ENCODE measurements around the gene RHOJ.
A peak's percentile ranks its signal among the peaks of the same experiment; 100 is the strongest.
"Not testable (repeated sequence)": the region's sequence is repeated elsewhere in the genome, so short reads cannot be mapped to it uniquely, and the experiment has no call there.

RHOJ gene

GRCh38 chr14:63204407-63205043, at the start of gene RHOJ:
RHOJ (plus strand) TSS chr14:63204443; CDS start chr14:63204870, 427 bp downstream.
- H3K27ac ChIP-seq: peak within 1 kb of the TSS; percentile 74
- TF ChIP-seq CTCF (conservative IDR thresholded peaks at IDR 0.05): no peak

- no peak for TF ChIP-seq CTCF (conservative IDR thresholded peaks at IDR 0.05)
- H3K27ac ChIP-seq: no peak overlapping the region
These were observed 48.6 kb upstream of the RHOJ start for GRCh38 chr14:63155511-63156185.

GRCh38 chr14:63157195-63157594, 47.0 kb upstream of the RHOJ start:
- no peak for TF ChIP-seq CTCF (conservative IDR thresholded peaks at IDR 0.05)

GRCh38 chr14:63163306-63163705, 40.9 kb upstream of the RHOJ start:
- no peak overlapping the region for H3K27ac ChIP-seq
- no peak for TF ChIP-seq CTCF (conservative IDR thresholded peaks at IDR 0.05)

More at GRCh38 chr14:63157195-63157594, 47.0 kb upstream of the RHOJ start:
- no peak overlapping the region for H3K27ac ChIP-seq

GRCh38 chr14:63164108-63164683, 40.0 kb upstream of the RHOJ start:
- no peak for TF ChIP-seq CTCF (conservative IDR thresholded peaks at IDR 0.05)
- H3K27ac ChIP-seq: no peak overlapping the region

GRCh38 chr14:63165267-63165666, 39.0 kb upstream of the RHOJ start:
- H3K27ac ChIP-seq: not testable (repeated sequence)

GRCh38 chr14:63167044-63167443, 37.2 kb upstream of the RHOJ start:
- no peak for TF ChIP-seq CTCF (conservative IDR thresholded peaks at IDR 0.05)

GRCh38 chr14:63174760-63175191, 29.5 kb upstream of the RHOJ start:
- H3K27ac ChIP-seq: no peak overlapping the region
- TF ChIP-seq CTCF (conservative IDR thresholded peaks at IDR 0.05): peak; percentile 82

More at GRCh38 chr14:63167044-63167443, 37.2 kb upstream of the RHOJ start:
- H3K27ac ChIP-seq: no peak overlapping the region
